ENCODE measurements around the gene HOTAIR. TPM values are rescaled to one million over a fixed set of nuclear protein-coding genes. Genes with fewer than 3 reads are reported as not detected.
A peak's percentile ranks its signal among the peaks of the same experiment; 100 is the strongest.

Gene HOTAIR
- polyA plus RNA-seq (ENCODE audit: insufficient read length), result 2.2 TPM
- long read RNA-seq, donor 1, result 0 reads
- long read RNA-seq, donor 2, partial matches to known transcripts, result 8 of 8 reads
- long read RNA-seq, donor 2, other reads (novel, unspliced or antisense), result 0 of 8 reads
- long read RNA-seq, donor 3, result 0 reads
- long read RNA-seq, donor 4, result 0 reads
- long read RNA-seq, donor 5, result 0 reads
- long read RNA-seq, donor 6, result 0 reads
- long read RNA-seq, donor 7, partial matches to known transcripts, result 0 of 9 reads
- long read RNA-seq, donor 7, other reads (novel, unspliced or antisense), result 9 of 9 reads
- long read RNA-seq, donor 8, result 0 reads

GRCh38 chr12:53974084-53975063 is at the start of gene HOTAIR:
Gene HOTAIR, minus strand, starts transcription at chr12:53974954.
- no peak for DNase-seq

GRCh38 chr12:54024127-54024526 is 49.4 kb upstream of the HOTAIR start:
- DNase-seq, result no peak

- DNase-seq, result no peak
Observed at GRCh38 chr12:54022960-54023884, 48.5 kb upstream of the HOTAIR start.

GRCh38 chr12:54021432-54022013 is 46.8 kb upstream of the HOTAIR start:
- no peak for DNase-seq

GRCh38 chr12:54020591-54021405 is 46.0 kb upstream of the HOTAIR start:
- DNase-seq, result no peak

- DNase-seq, result no peak
Observed at GRCh38 chr12:54019924-54020590, 45.3 kb upstream of the HOTAIR start.

- no peak for DNase-seq
Observed at GRCh38 chr12:54019091-54019811, 44.5 kb upstream of the HOTAIR start.

GRCh38 chr12:54018468-54018984 is 43.8 kb upstream of the HOTAIR start:
- DNase-seq, result no peak

GRCh38 chr12:54017878-54018467 is 43.2 kb upstream of the HOTAIR start:
- peak; percentile 89 for DNase-seq

- DNase-seq, result no peak
Observed at GRCh38 chr12:54017027-54017788, 42.5 kb upstream of the HOTAIR start.

- peak; percentile 92 for DNase-seq
Observed at GRCh38 chr12:54016478-54016964, 41.8 kb upstream of the HOTAIR start.

GRCh38 chr12:54016051-54016450 is 41.3 kb upstream of the HOTAIR start:
- DNase-seq, result no peak

GRCh38 chr12:54015018-54015931 is 40.5 kb upstream of the HOTAIR start:
- no peak for DNase-seq

GRCh38 chr12:54014377-54015017 is 39.7 kb upstream of the HOTAIR start:
- no peak for DNase-seq

GRCh38 chr12:54012631-54013409 is 38.1 kb upstream of the HOTAIR start:
- DNase-seq, result no peak

Measured in left kidney (tissue), 8 donors.